HepG2 (cell line): ENCODE measurements around the gene AGBL3. TPM values are rescaled to one million over a fixed set of nuclear protein-coding genes. Genes with fewer than 3 reads are reported as not detected.

Source experiments
- ATF4 ChIP-seq, 2 experiments: fragments of 450-650 bp in 1 of 2; sonication (generic) in 1 of 2; formaldehyde crosslinking; IDR thresholded peaks; 2 replicates each; pipeline versions ENCODE4 v1.5.0 to v1.8.0; 2020 to 2022; ENCODE audit warnings: mild to moderate bottlenecking in 1 of 2, missing genetic modification reagents in 1 of 2
- BORCS8-MEF2B ChIP-seq: sonication (generic); formaldehyde crosslinking; IDR thresholded peaks from 2 replicates; pipeline ENCODE4 v1.8.0; 2022; ENCODE audit warnings: mild to moderate bottlenecking, missing genetic modification reagents
- DMAP1 ChIP-seq: IDR thresholded peaks from 2 replicates; pipeline ENCODE4 v1.6.1; 2016
- FOXJ3 ChIP-seq: sonication (generic); formaldehyde crosslinking; IDR thresholded peaks from 2 replicates; pipeline ENCODE4 v1.4.0; 2020; ENCODE audit warnings: missing genetic modification reagents, mild to moderate bottlenecking, borderline replicate concordance
- GLMP ChIP-seq: sonication (generic); formaldehyde crosslinking; IDR thresholded peaks from 2 replicates; pipeline ENCODE4 v1.9.0; 2021; ENCODE audit warnings: missing genetic modification reagents, mild to moderate bottlenecking, borderline replicate concordance
- HNRNPUL1 ChIP-seq: fragments of 200-400 bp; formaldehyde crosslinking; IDR thresholded peaks from 2 replicates; pipeline ENCODE4 v1.6.1; 2017; ENCODE audit warnings: low read depth, mild to moderate bottlenecking, low read length, moderate library complexity
- NCOA5 ChIP-seq: sonication (generic); formaldehyde crosslinking; IDR thresholded peaks from 2 replicates; pipeline ENCODE4 v1.4.0; 2020; ENCODE audit warnings: missing genetic modification reagents
- PHF20 ChIP-seq: sonication (generic); formaldehyde crosslinking; IDR thresholded peaks from 2 replicates; pipeline ENCODE4 v1.5.0; 2020; ENCODE audit warnings: mild to moderate bottlenecking, missing genetic modification reagents
- REST ChIP-seq, 2 experiments: IDR thresholded peaks; 2 replicates each; pipeline ENCODE4 v1.6.1; 2011 to 2012; ENCODE audit warnings: low read length in 2 of 2, borderline replicate concordance in 1 of 2, low read depth in 1 of 2, mild to moderate bottlenecking in 1 of 2, moderate library complexity in 1 of 2
- SAFB2 ChIP-seq: sonication (generic); formaldehyde crosslinking; IDR thresholded peaks from 2 replicates; pipeline ENCODE4 v1.5.1; 2020; ENCODE audit warnings: missing genetic modification reagents, low read depth, mild to moderate bottlenecking, borderline replicate concordance
- SNAI1 ChIP-seq: sonication (generic); formaldehyde crosslinking; IDR thresholded peaks from 2 replicates; pipeline ENCODE4 v1.5.0; 2020; ENCODE audit warnings: mild to moderate bottlenecking, missing genetic modification reagents, borderline replicate concordance
- SNAPC4 ChIP-seq: sonication (generic); formaldehyde crosslinking; IDR thresholded peaks from 2 replicates; pipeline ENCODE4 v1.4.0; 2020; ENCODE audit warnings: mild to moderate bottlenecking, missing genetic modification reagents
- ZBTB7A ChIP-seq: sonication (generic); formaldehyde crosslinking; IDR thresholded peaks from 2 replicates; pipeline ENCODE4 v1.8.0; 2022; ENCODE audit warnings: mild to moderate bottlenecking, missing genetic modification reagents
- ZMAT5 ChIP-seq: sonication (generic); formaldehyde crosslinking; IDR thresholded peaks from 2 replicates; pipeline ENCODE4 v1.5.0; 2020; ENCODE audit warnings: mild to moderate bottlenecking, low read depth, missing genetic modification reagents, borderline replicate concordance
- ZNF260 ChIP-seq: sonication (generic); formaldehyde crosslinking; IDR thresholded peaks from 2 replicates; pipeline ENCODE4 v1.4.0; 2020; ENCODE audit warnings: missing genetic modification reagents, low read depth, mild to moderate bottlenecking, borderline replicate concordance
- ZNF644 ChIP-seq: IDR thresholded peaks from 2 replicates; pipeline ENCODE4 v1.6.1; 2016; ENCODE audit warnings: low read depth
- ZSCAN22 ChIP-seq: sonication (generic); formaldehyde crosslinking; IDR thresholded peaks from 2 replicates; pipeline ENCODE4 v1.4.0; 2020; ENCODE audit warnings: mild to moderate bottlenecking, missing genetic modification reagents
- polyA plus RNA-seq, 8 experiments: library from polyadenylated mRNA; depleted of rRNA in 3 of 8; stranded (reverse) in 7 of 8; unstranded in 1 of 8; fragments of >200 nt; fragmentation: Illumina TruSeq in 4 of 8; extraction: Trizol in 4 of 8; gene quantifications; 2 replicates each; pipeline versions ENCODE4 v1.2.1 to v1.2.3, GENCODE V29; 2011 to 2016; ENCODE audit warnings: low read depth in 4 of 8, missing spikeins in 1 of 8, mixed read lengths in 1 of 8; ENCODE audit not compliant: insufficient read depth in 1 of 8
- total RNA-seq, 5 experiments: library from RNA; depleted of rRNA; stranded (reverse); fragments of >200 nt; fragmentation: Illumina TruSeq; extraction: Trizol; gene quantifications; 2 replicates each; pipeline ENCODE4 v1.2.3, GENCODE V29; 2016; ENCODE audit warnings: low read depth in 1 of 5

The AGBL3 gene
- total and polyA plus RNA-seq, 2 of the 13 experiments (the other 11 are each of a cell fraction or from before 2014, with no cell fraction given): 2.2 to 7.2 TPM

DNA sequence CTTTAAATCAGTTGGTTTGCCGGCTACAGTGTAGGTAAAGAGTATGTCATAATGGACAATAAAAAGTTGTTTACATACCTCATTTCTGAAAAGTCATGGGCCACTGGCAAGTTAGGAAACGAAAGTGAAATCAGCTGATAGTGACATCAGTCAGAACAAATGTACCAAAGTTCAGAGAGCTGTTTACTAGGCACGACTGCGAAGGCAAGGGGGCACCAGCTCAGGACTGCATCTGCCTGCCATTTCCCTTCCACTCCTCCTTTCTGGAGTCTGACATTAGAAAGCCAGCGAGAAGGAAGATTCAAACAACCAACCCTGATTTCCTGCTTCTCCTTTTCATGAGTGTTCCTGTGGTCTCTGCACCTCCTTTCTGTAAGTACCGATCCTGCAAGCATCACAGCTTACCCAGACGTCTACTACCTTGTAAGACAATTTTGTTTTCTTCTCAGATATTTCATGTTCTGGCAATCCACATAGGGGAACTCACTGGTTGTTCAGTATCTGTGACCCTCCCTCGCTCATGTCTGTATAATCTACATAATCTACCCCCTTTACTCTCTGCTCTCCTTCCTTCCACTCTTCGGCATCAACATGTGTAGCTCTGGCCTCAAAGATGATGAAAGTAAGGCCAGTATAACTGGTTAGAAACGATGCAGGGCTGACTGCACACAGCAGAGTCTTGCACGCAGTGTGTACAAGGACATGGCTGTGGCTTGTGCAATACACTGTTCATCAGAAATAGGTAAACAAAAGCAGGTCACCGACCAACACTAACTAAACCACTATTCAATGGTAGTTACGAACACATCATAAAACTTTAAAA, 161.8 kb downstream of the AGBL3 start, which contains the start of gene TMEM140 (continued):
- TF ChIP-seq NCOA5 (CRISPR knock-in tag) (no peak), ZNF644 (CRISPR knock-in tag) (peak; percentile 84), ATF4 (CRISPR knock-in tag; IDR thresholded peaks at IDR 0.05) (peak in 1 of 2 experiments; percentile 95; a peak in 2 of 4 replicates), ZNF260 (CRISPR knock-in tag) (no peak), FOXJ3 (peak; percentile 93), GLMP (no peak), ZBTB7A (no peak), ZMAT5 (CRISPR knock-in tag) (no peak), ZSCAN22 (no peak), SNAPC4 (no peak), HNRNPUL1 (no peak), REST (IDR thresholded peaks at IDR 0.05; ENCODE audit: borderline replicate concordance in 1 of 2, low read depth in 1 of 2, low read length in 2 of 2) (peak in 1 of 2 experiments; percentile 69; a peak in 1 of 4 replicates), SNAI1 (CRISPR knock-in tag) (no peak), SAFB2 (CRISPR knock-in tag) (0 out of 2 replicates have a peak, but pooled peaks have one; percentile 27), PHF20 (CRISPR knock-in tag) (peak; percentile 38; the same call in 1 of the 2 replicates), BORCS8-MEF2B (CRISPR knock-in tag) (no peak), DMAP1 (CRISPR knock-in tag) (peak; percentile 25)
